GM18505 (cell line): Measurements from ENCODE around the gene AHDC1.

ENCODE experiments used
- ATAC-seq: cut with Tn5 transposase; IDR thresholded peaks from one replicate; pipeline ENCODE4 v1.9.1; 2021; ENCODE audit not compliant: unreplicated experiment
- POLR2A ChIP-seq: IDR thresholded peaks from 4 replicates; pipeline ENCODE4 v1.6.1; 2011; ENCODE audit warnings: borderline replicate concordance; ENCODE audit not compliant: insufficient read depth, insufficient read length; ENCODE audit errors: extremely low read depth

The AHDC1 gene

DNA sequence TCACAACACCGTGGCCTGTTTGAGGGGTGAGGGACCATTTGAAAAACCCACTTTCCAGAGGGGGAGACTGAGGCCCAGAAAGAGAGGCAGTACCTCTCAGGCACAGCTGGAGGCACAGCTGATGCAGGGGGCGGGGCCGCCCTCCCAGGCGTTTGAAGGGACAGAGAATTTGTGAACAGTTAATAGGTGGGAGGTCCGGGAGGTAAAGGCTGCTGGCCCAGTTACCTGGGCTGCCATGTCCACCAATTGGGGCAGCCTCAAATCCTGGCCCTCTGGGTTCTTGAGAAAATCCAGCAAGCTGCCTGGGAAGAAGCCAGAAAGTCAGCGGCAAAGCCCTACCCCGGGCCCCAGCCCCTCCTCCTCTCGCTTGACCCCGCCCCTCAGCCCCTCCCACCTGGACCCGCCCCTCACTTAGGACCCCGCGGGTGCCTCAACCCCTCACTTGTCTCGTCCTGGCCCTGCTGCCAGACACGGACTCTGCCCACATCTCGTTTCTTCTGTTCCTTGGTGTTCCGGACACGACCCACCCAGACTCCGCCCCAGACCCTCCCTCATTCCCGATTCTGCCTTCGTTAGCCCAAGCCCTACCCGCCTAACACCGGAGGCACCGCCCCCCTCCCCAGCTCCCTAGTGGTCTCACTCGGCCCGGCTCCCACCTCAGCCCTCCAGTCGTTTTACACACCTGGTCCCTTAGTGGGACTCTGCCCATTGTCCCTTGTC lies 10.8 kb upstream of the AHDC1 start:
- no peak for ATAC-seq
- no peak for TF ChIP-seq POLR2A

DNA sequence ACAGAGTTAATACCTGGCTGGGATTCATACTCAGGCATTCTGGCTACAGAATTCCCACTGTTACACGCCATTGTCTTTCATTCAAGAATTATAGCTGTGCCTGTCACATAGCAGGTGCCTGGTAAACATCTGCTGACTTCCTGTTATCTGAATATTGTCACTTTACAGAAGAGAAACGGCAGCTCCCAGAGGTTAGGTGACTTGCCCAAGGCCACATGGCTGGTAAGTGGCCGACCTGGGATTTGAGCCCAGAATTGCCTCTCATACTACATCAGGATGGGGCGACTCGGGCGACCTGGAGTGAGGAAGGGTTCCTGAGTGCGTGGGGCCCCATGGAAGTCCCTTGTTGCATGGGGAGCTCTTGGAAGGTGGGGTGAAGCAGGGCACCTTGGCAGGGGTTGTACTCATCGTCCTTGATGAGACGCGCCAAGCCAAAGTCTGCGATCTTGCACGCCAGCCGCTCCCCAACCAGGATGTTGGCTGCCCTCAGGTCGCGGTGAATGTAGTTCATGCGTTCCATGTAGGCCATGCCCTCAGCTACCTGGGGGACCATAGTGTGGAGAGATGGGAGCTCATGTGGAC lies 10.2 kb upstream of the AHDC1 start:
- TF ChIP-seq POLR2A: no peak
- ATAC-seq: no peak

DNA sequence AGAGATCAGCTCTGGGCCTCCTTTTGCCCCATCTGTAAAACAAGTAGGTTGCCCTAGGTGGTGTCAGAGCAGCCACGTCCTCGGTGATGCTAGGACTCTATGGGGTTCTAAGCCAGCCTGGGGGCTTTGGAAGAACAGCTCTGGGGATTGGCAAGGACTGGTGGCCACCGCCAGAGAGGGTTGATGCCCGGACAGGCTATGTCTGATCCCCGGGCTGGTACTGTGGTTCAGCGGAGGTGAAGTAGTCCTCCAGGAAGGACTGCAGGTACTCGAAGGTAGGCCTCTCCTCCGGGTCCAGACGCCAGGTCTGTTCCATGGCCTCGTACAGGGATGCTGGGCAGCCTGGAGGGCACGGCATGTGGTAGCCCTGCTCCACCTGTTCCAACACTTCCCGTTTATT lies 8.8 kb upstream of the AHDC1 start:
- no peak for TF ChIP-seq POLR2A
- ATAC-seq: no peak

DNA sequence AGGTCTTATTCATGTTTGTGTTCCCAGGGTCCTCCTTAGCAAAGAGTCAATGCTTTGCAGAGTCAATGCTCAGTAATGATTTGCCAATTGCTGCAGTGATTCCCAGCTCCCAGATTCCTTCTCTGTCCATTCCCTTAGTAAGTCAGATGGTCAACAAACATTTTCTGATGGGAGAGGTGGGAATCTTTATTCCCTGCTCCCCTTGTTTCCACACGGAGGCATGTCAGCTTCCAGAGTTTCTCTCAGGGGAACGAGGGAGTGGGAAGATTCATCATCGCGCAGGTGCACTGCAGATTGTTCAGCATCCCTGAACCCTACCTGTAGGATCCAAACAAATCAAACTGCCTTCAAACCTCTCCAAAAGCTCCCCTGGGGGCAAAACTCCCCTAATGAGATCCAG lies 7.5 kb upstream of the AHDC1 start:
- no peak for ATAC-seq
- TF ChIP-seq POLR2A: no peak

DNA sequence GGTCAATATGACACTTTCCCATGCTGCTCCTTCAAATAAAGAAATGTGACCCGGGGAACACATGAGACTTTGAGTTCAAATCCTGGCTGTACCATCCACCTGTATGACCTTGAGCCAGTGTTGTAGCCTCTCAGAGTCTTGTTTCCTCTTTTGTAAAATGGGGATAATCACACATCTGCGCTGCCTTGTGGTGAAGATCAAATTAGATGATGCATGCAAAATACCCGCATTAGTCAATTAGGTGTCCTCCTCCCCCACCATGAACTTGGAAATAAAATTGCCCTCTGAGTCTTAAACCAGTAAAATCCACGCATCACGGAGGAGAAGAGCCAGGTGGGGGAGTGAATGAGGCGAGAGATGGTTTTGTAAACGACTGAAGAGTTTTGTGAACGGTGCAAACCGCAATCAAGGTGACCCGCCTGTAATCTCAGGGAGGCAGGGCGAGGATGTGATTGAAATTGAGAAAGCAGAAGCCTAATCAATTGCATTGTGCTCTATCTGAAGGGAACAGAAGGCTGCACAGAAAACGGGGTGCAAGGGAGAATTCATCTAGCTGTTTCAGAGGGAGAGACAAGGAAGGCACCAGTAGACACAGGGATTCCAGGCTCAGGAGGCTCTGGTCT lies 5.8 kb upstream of the AHDC1 start:
- no peak for ATAC-seq

DNA sequence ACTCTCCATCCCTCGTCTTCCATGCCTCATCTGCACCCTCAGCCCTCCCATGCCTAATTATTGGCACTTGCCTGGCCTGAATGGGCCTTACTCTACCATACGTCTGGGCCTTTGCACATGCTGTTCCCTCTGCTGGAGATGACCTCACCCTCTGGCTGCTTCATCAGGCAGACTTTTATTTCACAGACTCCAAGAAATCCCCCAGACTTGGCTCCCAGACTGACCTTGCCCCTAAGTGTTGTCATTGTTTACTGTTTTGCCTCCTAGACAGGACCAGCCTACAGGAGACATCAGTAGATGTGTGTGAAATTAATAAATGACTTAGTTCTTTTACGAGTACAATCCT lies 5.2 kb upstream of the AHDC1 start:
- no peak for TF ChIP-seq POLR2A
- ATAC-seq: no peak

More for the DNA sequence above, 5.8 kb upstream of the AHDC1 start:
- no peak for TF ChIP-seq POLR2A

DNA sequence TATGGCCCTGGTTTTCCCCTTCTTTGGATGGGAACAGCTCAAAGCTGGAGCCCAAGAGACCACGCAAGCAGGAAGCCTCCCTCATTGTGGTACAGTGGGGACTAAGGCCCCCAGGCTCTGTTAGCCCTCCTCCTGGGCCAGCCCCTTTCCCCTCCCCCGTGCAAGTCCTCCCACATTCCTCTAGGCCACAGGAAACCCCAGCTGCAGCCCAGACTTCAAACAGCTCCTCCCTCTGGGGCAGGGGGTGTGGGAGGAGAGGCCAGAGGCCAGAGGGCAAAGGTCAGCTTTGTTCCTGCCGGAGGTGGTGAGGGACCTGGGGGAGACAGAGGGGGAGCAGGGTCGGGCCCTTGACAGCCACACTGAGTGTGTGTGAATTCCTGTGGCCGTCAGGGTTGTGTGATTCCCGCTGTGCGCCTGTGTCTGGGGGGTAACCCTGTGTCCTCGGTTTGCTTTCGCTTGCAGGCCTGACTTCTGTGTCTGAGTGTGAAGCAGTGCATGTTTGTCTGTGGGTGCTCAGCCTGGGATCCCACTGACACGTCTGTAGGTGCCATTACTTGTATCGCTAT lies 3.4 kb upstream of the AHDC1 start:
- TF ChIP-seq POLR2A: no peak

DNA sequence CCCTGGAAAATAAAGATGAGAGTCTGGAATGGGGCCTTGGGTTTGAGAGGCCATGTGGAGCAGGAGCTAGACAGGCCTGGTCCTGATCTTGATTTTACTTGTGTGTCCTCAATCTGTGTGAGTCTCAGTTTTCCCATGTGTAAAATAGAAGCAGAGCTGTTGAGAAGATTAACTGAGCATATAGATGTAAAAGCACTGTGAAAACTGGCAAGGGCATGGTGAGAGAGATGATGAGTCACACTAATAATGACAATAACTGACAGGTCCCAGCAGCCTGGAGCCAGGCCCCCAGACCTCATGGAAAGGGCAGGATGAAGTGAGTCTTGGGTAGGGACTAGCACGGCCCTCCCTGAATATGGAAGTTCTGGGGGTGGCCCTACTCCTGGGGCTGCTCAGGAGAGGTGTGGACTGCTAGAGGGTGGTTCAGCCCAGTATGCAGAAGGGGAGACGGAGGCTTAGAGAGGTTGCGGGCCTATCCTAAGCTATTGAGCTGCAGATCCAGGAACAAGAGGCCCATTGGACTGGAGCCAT lies 2.8 kb upstream of the AHDC1 start:
- TF ChIP-seq POLR2A: no peak
- no peak for ATAC-seq

More for the DNA sequence above, 3.4 kb upstream of the AHDC1 start:
- no peak for ATAC-seq

DNA sequence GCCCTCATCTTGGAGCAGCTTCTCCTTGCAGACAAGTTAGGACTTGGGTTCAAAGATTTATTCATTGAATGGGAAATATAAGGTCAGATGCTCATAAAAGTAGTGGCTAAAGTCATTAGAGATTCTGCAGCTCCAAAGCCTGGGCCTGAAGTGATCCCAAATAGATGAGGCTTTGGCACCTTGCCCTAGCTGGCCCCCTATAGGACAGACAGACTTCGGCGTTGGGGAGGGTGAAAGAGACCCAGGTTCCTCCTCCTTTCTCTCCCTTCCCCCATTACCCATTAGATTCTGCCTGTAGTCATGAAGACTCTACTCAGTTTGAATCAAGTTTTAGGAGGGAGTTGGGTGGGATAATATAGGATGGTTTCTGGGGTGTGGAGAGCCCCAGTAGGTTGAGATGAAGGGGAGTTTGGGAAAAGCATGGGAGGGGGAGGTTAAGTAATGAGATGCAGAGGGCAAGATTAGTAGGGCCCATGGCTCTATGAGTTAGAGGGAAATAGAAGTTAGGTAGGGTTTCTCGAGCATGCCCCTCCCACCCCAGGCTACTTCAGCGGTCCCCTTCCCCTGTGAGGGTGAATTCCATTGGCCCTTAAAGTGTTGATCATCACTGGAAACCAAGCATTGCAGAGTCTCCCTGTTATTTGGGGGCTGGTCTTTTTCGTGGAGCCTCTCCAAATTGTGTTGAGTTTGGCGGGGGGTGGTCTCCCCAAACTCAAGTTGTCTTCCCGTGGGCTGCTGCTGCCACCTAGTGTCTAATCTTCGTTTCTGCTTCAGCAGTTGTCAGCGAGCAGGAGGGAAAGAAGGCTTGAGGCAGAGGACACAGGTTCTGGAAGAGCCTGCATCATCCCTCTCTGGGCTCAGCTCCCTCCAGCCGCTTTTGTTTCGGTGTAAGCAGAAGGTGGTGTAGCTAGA lies 2.1 kb upstream of the AHDC1 start:
- no peak for ATAC-seq

DNA sequence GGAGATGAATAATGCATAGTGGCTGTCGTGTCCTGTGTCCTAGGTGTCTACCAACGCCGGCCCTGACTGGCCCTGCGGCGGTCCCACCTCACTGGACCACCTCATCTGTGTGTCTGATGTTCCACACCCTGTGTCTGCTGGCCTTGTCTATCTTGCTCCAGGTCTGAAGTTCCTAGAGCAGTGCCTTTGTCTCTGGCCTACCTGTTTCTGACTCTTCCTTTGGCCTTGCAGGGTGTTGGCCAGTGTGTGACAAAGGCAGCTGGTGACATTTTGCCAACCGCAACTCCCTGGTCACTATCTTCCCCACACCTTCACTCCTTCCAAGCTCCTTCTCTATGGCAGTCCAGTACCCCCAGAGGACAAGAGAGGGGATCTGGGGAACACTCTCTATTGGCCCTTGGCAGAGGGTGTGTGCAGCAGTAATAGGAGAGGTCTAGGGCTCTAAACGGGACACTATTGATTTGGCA lies 1.4 kb upstream of the AHDC1 start:
- ATAC-seq: no peak
- no peak for TF ChIP-seq POLR2A

More for the DNA sequence above, 2.1 kb upstream of the AHDC1 start:
- no peak for TF ChIP-seq POLR2A

DNA sequence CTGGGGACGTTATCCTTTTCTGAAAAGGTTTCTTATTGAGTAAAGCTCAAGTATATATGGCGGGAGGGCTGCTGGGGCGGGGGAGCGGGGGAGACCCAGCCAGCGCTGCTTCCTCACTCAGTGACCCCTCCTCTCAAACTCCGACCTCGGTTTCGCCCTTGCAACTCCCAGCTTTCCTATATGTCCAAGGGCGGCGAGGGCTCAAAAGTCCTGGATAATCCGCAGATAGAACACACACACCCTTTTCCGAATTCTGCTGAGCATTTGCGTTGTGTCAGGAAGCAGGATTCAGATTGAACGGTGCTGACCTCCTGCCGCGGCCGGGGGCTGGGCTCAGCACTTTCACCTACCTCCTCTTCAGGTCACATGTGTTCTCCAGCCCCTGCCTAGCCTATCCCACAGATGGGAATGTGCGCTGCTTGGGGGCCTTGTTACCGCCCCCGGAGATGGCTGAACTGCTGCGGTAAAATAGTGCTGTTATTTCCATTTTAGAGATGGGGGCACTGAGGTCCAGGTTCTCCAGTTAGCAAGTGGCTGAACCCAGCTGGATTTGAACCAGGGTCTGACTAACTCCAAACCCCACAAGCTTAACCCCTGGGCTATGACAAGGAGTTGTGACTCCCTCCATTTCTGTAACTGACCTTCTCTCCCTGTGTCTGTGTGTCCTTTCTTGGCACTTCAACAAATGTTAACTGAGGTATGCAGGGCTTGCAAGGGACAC lies 795 bp upstream of the AHDC1 start:
- TF ChIP-seq POLR2A: no peak
- no peak for ATAC-seq

DNA sequence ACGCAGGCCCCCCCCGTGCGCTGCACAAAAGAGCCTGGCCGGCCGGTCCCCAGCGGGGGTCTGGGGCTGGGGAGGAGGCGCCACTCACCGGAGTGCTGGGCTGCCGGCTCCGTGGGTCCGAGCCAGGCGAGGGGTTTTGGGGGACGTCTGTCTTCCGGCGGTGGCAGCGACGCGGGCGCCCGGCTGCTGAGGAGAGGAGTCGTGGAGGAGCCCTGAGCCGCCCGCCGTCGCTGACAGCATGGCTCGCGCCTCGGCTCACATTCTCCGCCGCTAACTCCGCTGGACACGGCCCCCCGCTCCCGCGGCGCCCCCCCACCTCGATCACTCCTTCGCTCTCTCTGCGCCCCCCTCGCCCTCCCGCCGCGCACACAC lies 649 bp downstream of the AHDC1 start:
- TF ChIP-seq POLR2A: no peak
- ATAC-seq: no peak
